Amniotic epithelial cell (primary cell): ENCODE results near the gene KLHL42.
"Not testable (repeated sequence)": the region's sequence is repeated elsewhere in the genome, so short reads cannot be mapped to it uniquely, and the experiment has no call there.

Experiments
- DNase-seq: peaks from one replicate; pipeline ENCODE4 v3.0.0-alpha.2; 2010; ENCODE audit warnings: low read depth

Gene KLHL42, protein sequence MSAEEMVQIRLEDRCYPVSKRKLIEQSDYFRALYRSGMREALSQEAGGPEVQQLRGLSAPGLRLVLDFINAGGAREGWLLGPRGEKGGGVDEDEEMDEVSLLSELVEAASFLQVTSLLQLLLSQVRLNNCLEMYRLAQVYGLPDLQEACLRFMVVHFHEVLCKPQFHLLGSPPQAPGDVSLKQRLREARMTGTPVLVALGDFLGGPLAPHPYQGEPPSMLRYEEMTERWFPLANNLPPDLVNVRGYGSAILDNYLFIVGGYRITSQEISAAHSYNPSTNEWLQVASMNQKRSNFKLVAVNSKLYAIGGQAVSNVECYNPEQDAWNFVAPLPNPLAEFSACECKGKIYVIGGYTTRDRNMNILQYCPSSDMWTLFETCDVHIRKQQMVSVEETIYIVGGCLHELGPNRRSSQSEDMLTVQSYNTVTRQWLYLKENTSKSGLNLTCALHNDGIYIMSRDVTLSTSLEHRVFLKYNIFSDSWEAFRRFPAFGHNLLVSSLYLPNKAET

DNA sequence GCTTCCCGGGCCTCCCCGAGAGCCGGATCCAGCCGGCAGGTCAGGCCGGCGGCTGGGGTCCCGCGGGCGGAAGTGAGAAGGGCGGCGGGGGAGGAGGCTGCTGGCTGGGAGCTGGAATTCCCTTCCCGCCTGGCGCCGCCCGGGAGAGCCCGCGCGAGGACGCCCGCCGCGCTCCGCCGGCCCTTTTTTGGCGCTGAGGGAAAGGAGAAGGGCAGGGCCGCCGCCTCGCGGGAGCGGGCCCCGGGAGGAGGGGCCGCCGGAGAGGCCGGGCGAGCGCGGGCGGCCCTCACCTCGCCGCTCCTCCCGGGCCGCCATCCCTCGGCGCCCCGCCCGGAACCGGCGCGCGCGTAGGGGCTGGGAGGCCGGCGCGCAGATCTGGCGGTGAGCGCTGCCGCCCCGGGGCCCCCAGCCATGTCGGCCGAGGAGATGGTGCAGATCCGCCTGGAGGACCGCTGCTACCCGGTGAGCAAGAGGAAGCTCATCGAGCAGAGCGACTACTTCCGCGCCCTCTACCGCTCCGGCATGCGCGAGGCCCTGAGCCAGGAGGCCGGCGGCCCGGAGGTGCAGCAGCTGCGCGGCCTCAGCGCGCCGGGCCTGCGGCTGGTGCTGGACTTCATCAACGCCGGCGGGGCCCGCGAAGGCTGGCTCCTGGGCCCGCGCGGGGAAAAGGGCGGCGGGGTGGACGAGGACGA is at the start of gene KLHL42, which contains the start of gene MANSC4:
TSS of gene KLHL42 (plus strand) at position 314 of the 692 bp plus-strand sequence. CDS start at position 412, 98 bp downstream.
TSS of gene MANSC4 (minus strand) at position 317 of the 692 bp plus-strand sequence. CDS start 8,960 bp downstream, outside the sequence.
- peak; percentile 74 for DNase-seq

DNA sequence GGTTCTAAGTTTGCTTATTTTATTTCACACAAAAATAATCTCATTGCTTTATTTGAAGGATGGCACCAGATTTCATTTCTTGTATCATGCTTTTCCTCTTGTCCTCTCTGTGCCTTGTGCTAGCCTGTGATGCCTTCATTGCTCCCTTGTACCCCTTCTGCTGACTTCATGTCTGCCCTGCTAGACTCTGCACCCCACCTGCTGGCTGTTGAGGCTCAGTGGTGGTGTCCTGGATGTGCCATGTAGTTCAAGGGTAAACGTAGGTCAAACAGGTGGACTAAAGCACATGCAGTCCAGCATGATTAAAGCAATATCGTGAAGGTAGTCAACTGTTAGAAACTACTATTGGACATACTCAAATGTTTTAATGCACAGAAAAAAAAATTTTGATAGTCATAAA is 47.8 kb upstream of the KLHL42 start:
- no peak for DNase-seq

DNA sequence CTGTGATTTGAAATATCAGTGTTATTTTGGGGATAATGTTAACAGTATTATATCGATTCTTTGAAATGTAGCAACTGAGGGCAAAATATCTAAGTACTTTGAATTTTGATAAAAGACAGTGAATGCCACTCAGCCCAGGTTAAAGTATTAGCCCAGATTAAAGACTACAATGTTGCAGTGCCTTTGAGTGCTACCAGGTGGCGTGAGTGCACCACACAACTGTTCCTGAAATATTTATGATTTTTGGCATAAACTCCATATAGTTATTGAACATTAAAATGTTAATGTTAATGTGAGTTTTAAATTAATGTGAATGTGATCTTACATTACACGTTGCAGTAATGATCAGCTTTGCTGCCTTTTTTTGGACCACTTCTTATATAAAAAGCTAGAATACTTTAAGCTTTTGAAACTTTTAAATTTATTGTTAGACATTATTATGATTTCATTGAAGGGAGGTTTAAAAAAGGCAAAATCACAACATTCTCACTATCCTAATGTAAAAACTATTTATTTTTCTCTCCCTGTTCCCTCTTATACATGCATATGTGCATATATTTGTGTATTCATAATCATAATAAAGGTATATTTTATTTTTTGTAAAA is 46.9 kb upstream of the KLHL42 start:
- DNase-seq: peak; percentile 43

DNA sequence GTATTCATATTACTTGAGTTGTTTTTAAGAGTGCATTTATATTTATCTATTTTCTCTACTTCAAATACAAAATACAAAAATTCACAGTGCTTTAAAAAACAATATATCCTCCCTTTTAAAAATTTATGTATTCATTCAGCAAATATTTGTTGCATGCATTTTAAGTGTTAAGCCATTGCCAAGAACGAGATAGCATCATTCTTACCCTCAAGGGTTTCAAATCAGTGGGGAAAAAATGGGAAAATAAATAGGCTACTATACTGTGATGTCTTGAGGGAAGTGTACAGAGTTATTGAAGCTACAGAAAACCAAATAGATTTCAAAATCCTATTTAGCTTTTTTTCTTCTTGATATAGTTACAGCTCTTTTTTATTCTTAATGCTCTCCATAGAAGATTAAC is 46.2 kb upstream of the KLHL42 start:
- no peak for DNase-seq

DNA sequence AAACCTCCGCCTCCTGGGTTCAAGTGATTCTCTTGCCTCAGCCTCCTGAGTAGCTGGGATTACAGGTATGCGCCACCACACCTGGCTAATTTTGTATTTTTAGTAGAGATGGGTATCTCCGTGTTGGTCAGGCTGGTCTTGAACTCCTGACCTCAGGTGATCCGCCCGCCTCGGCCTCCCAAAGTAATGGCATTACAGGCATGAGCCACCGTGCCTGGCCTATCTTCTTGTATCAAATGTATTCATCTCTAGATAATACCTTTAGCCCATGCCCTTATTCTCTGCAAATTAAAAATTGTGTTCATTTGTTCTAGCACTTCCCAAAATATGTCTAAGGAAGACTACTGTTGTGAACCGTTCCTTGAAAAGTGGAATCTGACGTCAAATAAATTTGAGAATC is 45.7 kb upstream of the KLHL42 start:
- DNase-seq: not testable (repeated sequence)

DNA sequence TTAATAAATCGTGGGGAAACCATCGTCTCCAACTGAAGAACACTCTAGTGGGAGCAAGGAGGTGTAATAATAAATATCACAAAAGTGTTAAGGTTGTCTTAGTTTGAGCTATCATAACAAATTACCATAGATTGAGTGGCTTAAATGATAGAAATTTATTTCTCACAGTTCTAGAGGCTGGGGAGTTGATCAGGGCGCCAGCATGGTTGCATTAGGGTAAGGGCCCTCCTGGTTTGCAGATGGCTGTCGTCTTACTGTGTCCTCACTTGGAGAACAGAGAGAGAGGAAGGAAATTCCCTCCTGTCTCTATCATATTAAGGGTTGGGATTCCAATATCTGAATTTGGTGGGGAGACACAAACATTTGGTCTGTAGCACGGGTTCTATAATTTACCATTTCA is 36.4 kb upstream of the KLHL42 start:
- DNase-seq: no peak

DNA sequence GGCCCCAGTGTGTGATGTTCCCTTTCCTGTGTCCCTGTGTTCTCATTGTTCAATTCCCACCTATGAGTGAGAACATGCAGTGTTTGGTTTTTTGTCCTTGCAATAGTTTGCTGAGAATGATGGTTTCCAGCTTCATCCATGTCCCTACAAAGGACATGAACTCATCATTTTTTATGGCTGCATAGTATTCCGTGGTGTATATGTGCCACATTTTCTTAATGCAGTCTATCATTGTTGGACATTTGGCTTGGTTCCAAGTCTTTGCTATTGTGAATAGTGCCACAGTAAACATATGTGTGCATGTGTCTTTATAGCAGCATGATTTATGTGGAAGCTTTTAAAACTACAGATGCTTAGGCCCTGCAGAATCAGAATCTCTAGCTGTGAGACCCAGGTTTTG is 34.3 kb upstream of the KLHL42 start:
- DNase-seq: not testable (repeated sequence)

DNA sequence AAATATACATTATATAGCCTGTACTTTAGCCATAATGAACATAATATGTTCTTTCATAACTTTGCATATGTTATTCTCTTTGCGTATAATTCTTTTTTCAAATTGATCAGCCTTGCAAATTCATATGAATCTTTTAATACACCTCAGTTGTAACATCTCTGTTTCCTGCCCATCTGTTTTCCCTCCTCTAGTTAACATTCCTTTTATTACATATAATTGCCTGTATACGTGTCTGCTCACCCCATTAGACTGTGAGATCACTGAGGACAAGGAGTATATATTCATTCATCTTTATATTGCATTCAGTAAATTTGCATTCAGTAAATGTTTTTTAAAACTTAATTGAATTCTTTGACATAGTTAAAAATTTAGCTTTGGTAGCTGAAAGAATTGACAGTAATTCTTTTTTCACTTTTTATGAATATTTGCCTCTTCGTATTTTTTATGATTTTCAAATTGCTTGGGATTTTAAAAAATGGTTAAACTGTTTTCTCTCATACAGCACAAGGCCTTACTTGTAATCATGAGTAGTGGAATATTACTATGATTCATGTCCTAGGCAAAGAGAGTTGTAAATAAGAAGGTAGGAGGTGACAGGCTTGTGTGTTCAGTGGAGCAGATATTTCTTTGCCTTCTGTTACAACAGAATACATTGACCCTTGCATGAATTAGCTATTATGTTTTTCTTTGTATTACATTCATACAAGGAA is 32.8 kb upstream of the KLHL42 start:
- peak; percentile 89 for DNase-seq

DNA sequence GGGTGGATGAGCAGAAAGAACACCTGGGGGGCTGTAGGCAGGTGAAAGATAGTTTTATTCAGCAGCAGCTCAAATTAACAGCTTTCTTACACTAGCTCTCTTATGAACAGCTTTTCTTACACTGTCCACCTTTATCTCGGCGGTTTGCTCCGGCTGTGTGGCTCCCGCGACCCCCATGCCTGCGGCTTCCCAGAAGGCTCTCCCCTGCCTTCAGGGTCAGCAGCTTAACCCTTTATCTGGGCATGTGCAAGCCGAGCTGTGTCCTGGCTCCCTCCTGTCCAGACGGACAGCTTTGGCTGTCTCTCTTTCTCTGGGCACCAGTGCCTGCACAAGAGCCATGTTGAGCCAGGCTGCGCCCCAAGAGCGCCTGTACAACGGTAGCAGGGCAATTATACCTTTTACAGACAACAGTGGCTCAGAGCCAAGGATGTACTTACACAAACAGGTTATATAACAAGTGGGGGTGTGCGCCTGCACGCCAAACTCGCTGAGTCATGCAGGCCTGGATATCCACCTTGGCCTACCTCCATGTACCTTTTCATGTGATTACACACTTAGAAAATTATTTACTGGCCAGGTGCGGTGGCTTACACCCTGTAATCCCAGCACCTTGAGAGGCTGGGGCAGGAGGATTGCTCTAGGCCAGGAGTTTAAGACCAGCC is 28.5 kb upstream of the KLHL42 start:
- DNase-seq: no peak

DNA sequence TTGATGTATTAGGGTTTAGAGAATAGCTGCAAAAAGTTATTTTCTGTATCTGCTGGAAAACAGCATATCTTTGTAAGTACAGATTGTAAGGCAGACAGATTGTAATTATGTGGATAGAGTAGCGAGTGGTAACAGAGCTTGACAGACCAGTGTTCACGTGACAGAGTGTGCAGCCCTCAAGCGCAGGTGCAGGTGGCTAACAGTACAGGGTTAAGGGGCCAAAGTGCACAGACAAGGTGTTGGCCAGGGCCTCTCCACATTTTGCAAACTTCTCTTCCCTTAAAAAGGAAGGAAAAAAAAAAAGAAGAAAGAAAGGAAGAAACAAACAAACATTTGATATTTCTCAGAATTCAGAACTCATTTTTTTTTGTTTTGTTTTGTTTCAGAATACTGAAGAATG is 25.2 kb upstream of the KLHL42 start:
- DNase-seq: no peak

DNA sequence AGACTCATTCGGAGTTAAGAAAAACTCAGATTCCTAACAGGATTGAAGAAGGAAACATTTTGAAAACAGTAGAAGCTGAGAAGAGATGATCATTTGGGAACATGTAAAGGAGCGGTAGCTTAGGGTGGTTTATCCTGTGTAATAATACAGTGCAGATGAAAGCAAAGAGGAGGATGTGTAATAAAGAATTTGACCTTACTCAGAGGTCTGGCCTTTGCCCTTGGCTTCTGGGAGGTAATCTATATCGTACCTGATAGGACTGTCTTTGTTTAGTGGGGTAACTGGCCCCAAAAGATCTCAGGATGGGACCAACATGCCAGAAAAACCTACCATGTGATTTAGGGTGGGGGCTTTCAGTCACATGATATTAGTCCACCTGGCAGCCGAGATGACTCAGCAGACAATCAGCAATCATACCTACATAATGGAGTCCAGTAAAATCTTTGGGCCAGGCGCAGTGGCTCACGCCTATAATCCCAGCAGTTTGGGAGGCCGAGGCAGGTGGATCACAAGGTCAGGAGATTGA is 23.3 kb upstream of the KLHL42 start:
- DNase-seq: no peak

DNA sequence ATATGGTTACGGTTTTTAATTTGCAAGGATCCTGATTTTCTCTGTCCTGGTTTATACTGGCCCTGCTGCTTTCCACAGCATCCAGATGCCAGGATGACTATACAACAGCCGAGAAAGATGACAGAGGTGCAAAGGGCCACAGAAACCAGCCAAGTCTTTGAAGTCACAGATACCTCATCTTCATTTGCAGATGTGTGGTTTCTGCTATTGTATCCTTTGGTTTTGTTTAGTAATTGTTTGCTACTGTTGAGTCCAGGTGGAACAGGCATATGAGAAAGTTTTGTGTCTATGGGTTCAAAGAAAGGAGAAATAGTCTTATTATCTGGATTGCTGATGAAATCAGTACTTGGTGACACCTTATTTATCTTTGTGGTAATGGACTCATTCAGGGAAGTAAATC is 17.3 kb upstream of the KLHL42 start:
- DNase-seq: no peak

DNA sequence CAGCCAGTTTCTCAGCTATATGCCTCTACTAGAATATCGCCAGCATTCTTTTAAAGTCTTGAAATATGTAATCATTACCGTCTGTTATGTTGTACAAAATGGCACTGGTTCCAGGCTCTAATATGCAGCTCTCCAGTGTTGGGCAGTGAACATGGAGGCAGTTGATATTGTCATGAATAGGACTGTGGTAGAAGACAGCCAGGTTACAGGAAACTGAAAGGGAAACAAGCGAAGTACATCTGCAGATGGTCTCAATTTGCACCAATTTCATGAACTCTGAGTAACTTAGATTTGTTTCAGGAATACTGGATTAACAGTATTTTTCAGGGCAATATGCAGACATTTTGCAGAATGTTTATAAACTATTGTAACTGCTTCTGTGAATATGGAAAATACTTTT is 13.4 kb upstream of the KLHL42 start:
- DNase-seq: no peak

DNA sequence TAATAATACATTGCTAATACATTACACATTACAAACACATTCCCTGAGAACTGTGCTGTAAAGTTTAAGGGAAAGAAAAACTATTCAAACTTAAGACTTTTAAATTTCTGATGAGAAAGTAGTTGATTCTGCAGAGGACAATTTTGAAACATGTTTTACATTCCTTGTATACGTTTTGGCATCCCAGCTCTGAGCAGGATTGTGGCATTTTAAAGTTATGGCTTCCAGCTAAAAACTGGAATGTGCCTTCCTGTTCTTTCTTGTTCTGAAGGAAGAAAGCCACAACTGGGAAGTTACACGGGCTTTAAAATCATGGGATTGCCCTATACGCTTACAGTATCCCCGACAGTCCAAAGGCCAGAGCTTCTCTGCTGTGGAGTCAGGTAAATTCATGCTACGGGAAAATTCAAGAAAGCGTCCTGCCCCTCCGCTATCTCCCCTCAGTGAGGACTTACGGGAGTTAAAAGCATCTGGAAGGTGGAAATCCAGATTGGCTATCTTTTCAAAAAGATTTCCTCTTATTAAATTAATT is 10.8 kb upstream of the KLHL42 start:
- DNase-seq: no peak

DNA sequence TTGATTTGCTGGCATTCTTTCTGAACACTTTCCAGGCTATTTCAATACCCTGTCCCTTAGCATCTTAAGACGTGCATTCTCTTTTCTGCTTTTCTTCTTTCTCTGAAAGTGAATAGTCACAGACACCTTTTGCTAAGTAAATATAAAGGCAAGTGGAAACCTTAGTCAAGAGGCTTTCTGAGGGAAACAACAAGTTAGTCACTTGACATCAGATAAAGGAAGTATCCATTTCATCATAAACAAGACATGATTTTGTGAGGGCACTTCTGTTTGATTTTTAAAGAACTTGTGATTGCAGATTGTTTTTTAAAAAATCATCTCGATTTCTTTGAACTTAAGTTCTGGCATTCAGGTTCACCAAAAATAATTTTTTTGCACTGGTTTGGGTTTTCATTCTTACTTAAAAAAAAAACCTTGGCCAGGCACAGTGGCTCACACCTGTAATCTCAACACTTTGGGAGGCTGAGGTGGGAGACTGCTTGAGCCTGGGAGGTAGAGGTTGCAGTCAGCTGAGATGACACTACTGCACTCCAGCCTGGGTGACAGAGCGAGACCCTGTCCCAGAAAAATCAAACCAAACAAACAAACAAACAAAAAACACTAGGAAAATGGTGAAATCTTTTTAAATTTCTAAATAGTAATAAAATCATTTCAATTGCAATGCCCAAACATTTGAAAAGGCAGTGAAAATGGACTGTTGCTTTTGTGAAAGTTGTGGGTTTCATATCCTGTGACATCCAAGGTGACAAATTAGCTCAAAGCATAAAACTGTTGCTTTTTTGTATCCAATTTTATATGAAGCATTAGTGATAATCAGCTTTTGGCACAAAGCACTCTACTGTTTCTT is 8.3 kb upstream of the KLHL42 start:
- no peak for DNase-seq

DNA sequence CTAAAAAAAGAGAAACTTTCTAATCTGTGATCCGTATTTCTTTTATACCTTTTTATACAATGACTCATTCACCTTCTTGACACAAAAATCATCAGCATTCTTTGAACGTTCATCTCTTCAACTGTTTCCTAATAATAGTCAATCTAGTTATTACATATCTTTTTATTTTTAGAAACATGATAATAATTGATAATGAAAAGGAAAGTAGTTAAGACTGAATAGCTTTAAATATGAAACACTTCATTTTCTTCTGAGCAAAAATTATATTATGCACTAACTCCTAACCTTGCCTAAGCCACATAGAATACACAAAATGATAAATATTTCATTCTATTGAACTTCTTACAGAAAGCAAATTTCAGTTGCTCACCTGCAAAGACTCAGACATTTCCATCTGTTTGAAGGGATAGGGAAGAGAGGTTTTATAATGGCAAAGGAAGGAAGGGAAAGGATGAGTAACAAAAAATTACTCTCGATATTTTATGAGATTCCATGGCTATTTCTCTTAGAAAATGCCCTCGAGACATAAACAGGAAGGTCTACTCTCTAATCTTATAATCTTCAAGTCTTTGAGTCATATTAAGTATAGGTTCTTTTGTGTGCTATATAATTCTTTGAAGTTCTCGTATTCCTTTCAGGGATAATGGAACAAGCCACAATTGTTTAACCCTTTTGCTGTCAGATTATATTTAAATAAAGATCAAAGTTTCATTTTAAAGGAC is 7.5 kb upstream of the KLHL42 start:
- DNase-seq: no peak

DNA sequence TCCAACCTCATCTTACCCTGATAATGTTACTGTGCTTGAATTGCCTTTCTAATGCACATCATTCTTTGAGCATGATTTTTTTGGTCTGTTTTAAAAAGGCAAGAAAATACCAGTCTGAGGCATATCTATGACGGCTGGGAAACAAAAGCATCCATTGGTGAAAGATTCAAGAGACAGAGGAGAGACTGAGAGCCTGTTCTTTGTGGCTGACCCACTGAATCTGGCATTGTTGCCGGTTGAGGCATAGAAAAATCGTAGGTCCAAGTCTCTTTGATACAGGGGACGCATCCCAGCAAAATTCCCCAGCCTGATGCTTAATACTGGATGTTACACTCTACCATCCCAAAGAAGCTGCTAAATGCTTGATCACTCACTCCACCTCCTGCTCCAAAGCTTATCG is 2.9 kb upstream of the KLHL42 start:
- DNase-seq: no peak

DNA sequence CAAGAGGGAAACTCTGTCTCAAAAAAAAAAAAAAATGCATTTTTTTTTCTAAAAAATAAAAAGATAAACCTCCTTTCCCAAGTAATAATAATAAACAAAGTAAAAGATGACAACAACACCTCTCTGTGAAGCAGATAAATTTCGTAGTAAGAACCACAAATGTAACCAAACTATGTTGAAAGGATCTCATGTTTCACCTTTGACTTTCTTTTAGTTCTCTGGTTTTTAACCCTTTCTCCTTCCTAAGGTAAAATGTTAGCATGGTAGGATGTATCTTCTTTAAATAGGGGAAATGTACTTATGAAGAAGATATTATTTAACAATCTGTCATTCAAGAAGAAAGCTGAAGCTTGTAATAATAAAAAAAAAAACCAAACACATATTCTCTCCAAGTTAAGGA is 1.8 kb upstream of the KLHL42 start:
- DNase-seq: peak; percentile 31

DNA sequence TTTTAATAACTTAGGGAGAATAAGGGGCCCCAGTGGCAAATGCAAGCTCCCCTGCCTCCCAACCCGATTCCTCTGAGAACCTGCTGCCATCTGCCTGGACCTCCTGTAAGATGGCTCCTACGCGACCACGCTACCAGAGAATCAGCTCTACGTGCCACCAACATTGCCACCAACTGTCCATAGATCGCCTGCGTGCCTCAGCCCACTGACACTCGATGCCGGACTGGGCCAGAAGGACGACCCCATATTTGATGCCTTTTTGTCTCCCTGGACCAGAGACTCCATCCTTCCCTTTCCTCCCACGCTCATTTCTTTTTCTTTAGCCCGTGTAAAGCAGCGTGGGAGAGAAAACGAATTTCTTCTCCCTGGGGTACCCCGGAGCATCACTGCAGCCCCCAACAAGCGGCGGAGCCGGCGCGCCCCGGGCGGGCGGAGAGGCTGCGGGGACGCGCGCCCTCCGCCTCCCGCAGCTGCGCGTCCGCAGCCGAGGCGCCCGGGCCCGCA is 565 bp upstream of the KLHL42 start:
- DNase-seq: no peak
